ENCODE measurements around the gene NFATC2. TPM values are rescaled to one million over a fixed set of nuclear protein-coding genes. Genes with fewer than 3 reads are reported as not detected.

The NFATC2 gene
- total and polyA plus RNA-seq, 2 experiments from 2014 or later, result 0.52 to 0.59 TPM

GRCh38 chr20:51423290-51423667 is 119.2 kb downstream of the NFATC2 start (continued):
- TF ChIP-seq REST (IDR thresholded peaks at IDR 0.05; ENCODE audit: unreplicated experiment), result no peak
- no peak for TF ChIP-seq NANOG (IDR thresholded peaks at IDR 0.05; ENCODE audit: borderline replicate concordance)
- TF ChIP-seq JUNB (IDR thresholded peaks at IDR 0.05; ENCODE audit: unreplicated experiment), result no peak
- no peak for TF ChIP-seq EZH2 (IDR thresholded peaks at IDR 0.05; ENCODE audit: low read depth, unreplicated experiment)
- TF ChIP-seq ZNF114 (CRISPR knock-in tag; IDR thresholded peaks at IDR 0.05), result no peak
- TF ChIP-seq ETS1 (IDR thresholded peaks at IDR 0.05), result no peak
- TF ChIP-seq STAT1 (IDR thresholded peaks at IDR 0.05; ENCODE audit: unreplicated experiment), result no peak
- no peak for TF ChIP-seq EZH2phosphoT487 (IDR thresholded peaks at IDR 0.05; ENCODE audit: unreplicated experiment)

- Histone ChIP-seq H3K4me1 (ENCODE audit: insufficient read depth) (peaks cover 19% of the 10 kb centered on the region), H3K27ac (ENCODE audit: low read depth) (no peak overlapping the region), H3K79me2 (replicated peaks; ENCODE audit: insufficient read depth) (no peaks in the 10 kb centered on the region), H3F3A (replicated peaks; ENCODE audit: low read depth) (no peaks in the 10 kb centered on the region), H3K27me3 (ENCODE audit: insufficient read depth) (no peaks in the 10 kb centered on the region), H3K4me3 (no peak overlapping the region), H2AFZ (no peak overlapping the region), H4K20me1 (replicated peaks; ENCODE audit: insufficient read depth) (no peaks in the 10 kb centered on the region), H3K4me2 (no peak overlapping the region), H3K9me2 (ENCODE audit: insufficient read depth) (no peaks in the 10 kb centered on the region), H3K36me3 (ENCODE audit: insufficient read depth) (no peaks in the 10 kb centered on the region)
- no peak overlapping the region for H3K27ac Mint-ChIP-seq
- DNase-seq (ENCODE audit: low spot score), result no peak
- H3K27me3 Mint-ChIP-seq (ENCODE audit: insufficient read depth, low read depth, poor library complexity), result peaks cover 4% of the 10 kb centered on the region
- no peaks in the 10 kb centered on the region for H3K9me3 Mint-ChIP-seq
- H3K36me3 Mint-ChIP-seq (ENCODE audit: low read depth), result no peaks in the 10 kb centered on the region
- no peak for ATAC-seq
- no peak overlapping the region for H3K4me3 Mint-ChIP-seq
- H3K4me1 Mint-ChIP-seq, result peaks cover 27% of the 10 kb centered on the region
- TF ChIP-seq JUNB (IDR thresholded peaks at IDR 0.05; ENCODE audit: unreplicated experiment) (no peak), ETS1 (IDR thresholded peaks at IDR 0.05) (no peak), POLR2AphosphoS5 (IDR thresholded peaks at IDR 0.05; ENCODE audit: low read depth) (no peak), REST (IDR thresholded peaks at IDR 0.05; ENCODE audit: unreplicated experiment) (no peak), STAT1 (IDR thresholded peaks at IDR 0.05; ENCODE audit: unreplicated experiment) (no peak), CREB1 (CRISPR knock-in tag; IDR thresholded peaks at IDR 0.05; ENCODE audit: low read depth) (no peak)
Measured at GRCh38 chr20:51422514-51423289, 119.8 kb downstream of the NFATC2 start.
